Measurements from ENCODE around the gene COPS7B. TPM values are rescaled to one million over a fixed set of nuclear protein-coding genes. Genes with fewer than 3 reads are reported as not detected.
"Not testable (repeated sequence)": the region's sequence is repeated elsewhere in the genome, so short reads cannot be mapped to it uniquely, and the experiment has no call there.

Gene COPS7B
- polyA plus RNA-seq: 10 to 100 TPM; 16.3 to 17.5 TPM

- Histone ChIP-seq H3K36me3 (ENCODE audit: control insufficient read depth in 2 of 2, insufficient read depth in 2 of 2, low read length in 1 of 2) (peaks cover 0 to 4% of the 10 kb centered on the region in 2 donors), H3K27ac (ENCODE audit: low read depth in 2 of 2, low read length in 1 of 2) (peak within 1 kb of the TSS; percentile 51 to 69), H3K4me1 (ENCODE audit: control insufficient read depth in 2 of 2, insufficient read depth in 2 of 2, low read length in 1 of 2) (peaks cover 0 to 7% of the 10 kb centered on the region in 2 donors), H3K9me3 (ENCODE audit: control insufficient read depth in 2 of 2, insufficient read depth in 1 of 2, low read depth in 1 of 2, low read length in 1 of 2) (no peaks in the 10 kb centered on the region), H3K4me3 (ENCODE audit: low read depth in 1 of 2, low read length in 2 of 2) (peak within 1 kb of the TSS; percentile 95 to 97), H3K27me3 (ENCODE audit: control insufficient read depth in 1 of 2, insufficient read depth in 2 of 2, low read length in 2 of 2) (no peaks in the 10 kb centered on the region)
- WGBS, 2 donors: 0% methylated on average over 49 to 69 of the region's 69 CpGs
Measured at GRCh38 chr2:231786177-231786916, at the start of gene COPS7B. Gene COPS7B, plus strand, starts transcription at chr2:231786445. Its CDS starts 2,126 bp downstream, at chr2:231788571.

- Histone ChIP-seq H3K9me3 (ENCODE audit: control insufficient read depth in 2 of 2, insufficient read depth in 1 of 2, low read depth in 1 of 2, low read length in 1 of 2) (no peaks in the 10 kb centered on the region), H3K27me3 (ENCODE audit: control insufficient read depth in 1 of 2, insufficient read depth in 2 of 2, low read length in 2 of 2) (no peaks in the 10 kb centered on the region), H3K36me3 (ENCODE audit: control insufficient read depth in 2 of 2, insufficient read depth in 2 of 2, low read length in 1 of 2) (peaks cover 0 to 4% of the 10 kb centered on the region in 2 donors), H3K27ac (ENCODE audit: low read depth in 2 of 2, low read length in 1 of 2) (no peak overlapping the region), H3K4me3 (ENCODE audit: low read depth in 1 of 2, low read length in 2 of 2) (no peak overlapping the region), H3K4me1 (ENCODE audit: control insufficient read depth in 2 of 2, insufficient read depth in 2 of 2, low read length in 1 of 2) (no peaks in the 10 kb centered on the region)
- whole genome bisulfite sequencing, 2 donors: 92 to 93% methylated on average over 7 of the region's 7 CpGs
Measured at GRCh38 chr2:231737761-231738160, 48.5 kb upstream of the COPS7B start.

DNA sequence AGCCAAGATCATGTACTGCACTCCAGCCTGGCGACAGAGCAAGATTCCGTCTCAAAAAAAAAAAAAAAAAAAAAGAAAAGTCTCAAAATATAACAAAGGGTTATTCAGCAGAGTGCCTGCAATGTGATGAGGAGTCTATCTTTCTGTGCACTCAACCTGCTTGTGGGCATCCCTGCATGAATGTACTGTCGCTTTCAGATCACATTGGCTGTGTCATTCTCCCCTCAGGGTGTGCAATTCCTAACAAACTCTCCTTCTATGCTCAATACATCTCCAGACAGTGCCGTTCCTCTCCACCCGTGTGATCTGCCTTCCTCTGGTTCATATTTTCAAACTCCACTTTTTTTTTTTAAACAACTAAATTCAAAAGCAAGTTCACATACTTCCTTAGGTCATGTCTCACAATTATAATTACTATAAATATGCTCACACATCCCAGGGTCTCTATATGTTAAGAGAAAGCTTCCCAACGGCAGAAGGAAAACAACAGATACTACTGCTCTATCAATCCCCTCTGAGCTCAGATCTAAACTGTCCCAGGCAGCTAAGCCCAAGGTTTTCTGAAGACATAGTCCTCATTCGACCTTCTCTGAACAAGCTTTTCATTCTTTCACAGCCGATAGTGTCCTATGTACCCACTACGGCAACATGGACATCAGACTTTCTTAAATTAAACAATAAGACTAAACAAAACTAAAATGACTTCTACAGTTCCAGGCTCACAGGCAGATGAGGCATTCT is 42.7 kb upstream of the COPS7B start:
- H3K27me3 ChIP-seq (ENCODE audit: control insufficient read depth in 1 of 2, insufficient read depth in 2 of 2, low read length in 2 of 2): no peaks in the 10 kb centered on the region

GRCh38 chr2:231745303-231746038 is 40.8 kb upstream of the COPS7B start:
- 77 to 78% methylated on average over 6 of the region's 6 CpGs for WGBS, 2 donors
- H3K27me3 ChIP-seq (ENCODE audit: control insufficient read depth in 1 of 2, insufficient read depth in 2 of 2, low read length in 2 of 2): no peaks in the 10 kb centered on the region
- no peak overlapping the region for H3K27ac ChIP-seq (ENCODE audit: low read depth in 2 of 2, low read length in 1 of 2)
- H3K4me1 ChIP-seq (ENCODE audit: control insufficient read depth in 2 of 2, insufficient read depth in 2 of 2, low read length in 1 of 2): no peaks in the 10 kb centered on the region
- H3K36me3 ChIP-seq (ENCODE audit: control insufficient read depth in 2 of 2, insufficient read depth in 2 of 2, low read length in 1 of 2): no peaks in the 10 kb centered on the region
- no peak overlapping the region for H3K4me3 ChIP-seq (ENCODE audit: low read depth in 1 of 2, low read length in 2 of 2)
- no peaks in the 10 kb centered on the region for H3K9me3 ChIP-seq (ENCODE audit: control insufficient read depth in 2 of 2, insufficient read depth in 1 of 2, low read depth in 1 of 2, low read length in 1 of 2)

More for the DNA sequence above, 42.7 kb upstream of the COPS7B start:
- Histone ChIP-seq H3K36me3 (ENCODE audit: control insufficient read depth in 2 of 2, insufficient read depth in 2 of 2, low read length in 1 of 2) (no peaks in the 10 kb centered on the region), H3K9me3 (ENCODE audit: control insufficient read depth in 2 of 2, insufficient read depth in 1 of 2, low read depth in 1 of 2, low read length in 1 of 2) (no peaks in the 10 kb centered on the region), H3K4me3 (ENCODE audit: low read depth in 1 of 2, low read length in 2 of 2) (no peak overlapping the region), H3K4me1 (ENCODE audit: control insufficient read depth in 2 of 2, insufficient read depth in 2 of 2, low read length in 1 of 2) (no peaks in the 10 kb centered on the region), H3K27ac (ENCODE audit: low read depth in 2 of 2, low read length in 1 of 2) (no peak overlapping the region)
- WGBS, 2 donors: 63 to 66% methylated on average over 9 of the region's 9 CpGs

- WGBS, 2 donors: 82 to 91% methylated on average over 6 of the region's 6 CpGs
- not testable (repeated sequence) for H3K27me3 ChIP-seq (ENCODE audit: control insufficient read depth in 1 of 2, insufficient read depth in 2 of 2, low read length in 2 of 2); H3K36me3 ChIP-seq (ENCODE audit: control insufficient read depth in 2 of 2, insufficient read depth in 2 of 2, low read length in 1 of 2); H3K9me3 ChIP-seq (ENCODE audit: control insufficient read depth in 2 of 2, insufficient read depth in 1 of 2, low read depth in 1 of 2, low read length in 1 of 2); H3K4me1 ChIP-seq (ENCODE audit: control insufficient read depth in 2 of 2, insufficient read depth in 2 of 2, low read length in 1 of 2); H3K4me3 ChIP-seq (ENCODE audit: low read depth in 1 of 2, low read length in 2 of 2); H3K27ac ChIP-seq (ENCODE audit: low read depth in 2 of 2, low read length in 1 of 2)
Measured at GRCh38 chr2:231748153-231748896, 37.9 kb upstream of the COPS7B start.

DNA sequence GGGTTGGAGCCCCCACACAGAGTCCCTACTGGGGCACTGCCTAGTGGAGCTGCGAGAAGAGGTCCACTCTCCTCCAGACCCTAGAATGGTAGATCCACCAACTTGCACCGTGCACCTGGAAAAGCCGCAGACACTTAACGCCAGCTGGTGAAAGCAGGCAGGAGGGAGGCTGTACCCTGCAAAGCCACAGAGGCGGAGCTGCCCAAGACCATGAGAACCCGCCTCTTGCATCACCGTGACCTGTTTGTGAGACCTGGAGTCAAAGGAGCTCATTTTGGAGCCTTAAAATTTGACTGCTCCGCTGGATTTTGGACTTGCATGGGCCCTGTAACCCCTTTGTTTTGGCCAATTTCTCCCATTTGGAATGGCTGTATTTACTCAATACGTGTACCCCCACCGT is 37.2 kb upstream of the COPS7B start:
- H3K27ac ChIP-seq (ENCODE audit: low read depth in 2 of 2, low read length in 1 of 2); H3K36me3 ChIP-seq (ENCODE audit: control insufficient read depth in 2 of 2, insufficient read depth in 2 of 2, low read length in 1 of 2); H3K9me3 ChIP-seq (ENCODE audit: control insufficient read depth in 2 of 2, insufficient read depth in 1 of 2, low read depth in 1 of 2, low read length in 1 of 2); H3K4me3 ChIP-seq (ENCODE audit: low read depth in 1 of 2, low read length in 2 of 2); H3K27me3 ChIP-seq (ENCODE audit: control insufficient read depth in 1 of 2, insufficient read depth in 2 of 2, low read length in 2 of 2); H3K4me1 ChIP-seq (ENCODE audit: control insufficient read depth in 2 of 2, insufficient read depth in 2 of 2, low read length in 1 of 2): not testable (repeated sequence)
- WGBS, 2 donors: 91 to 94% methylated on average over 10 of the region's 10 CpGs

- 91 to 92% methylated on average over 4 of the region's 4 CpGs for WGBS, 2 donors
- Histone ChIP-seq H3K9me3 (ENCODE audit: control insufficient read depth in 2 of 2, insufficient read depth in 1 of 2, low read depth in 1 of 2, low read length in 1 of 2) (no peaks in the 10 kb centered on the region), H3K4me3 (ENCODE audit: low read depth in 1 of 2, low read length in 2 of 2) (no peak overlapping the region), H3K36me3 (ENCODE audit: control insufficient read depth in 2 of 2, insufficient read depth in 2 of 2, low read length in 1 of 2) (no peaks in the 10 kb centered on the region), H3K4me1 (ENCODE audit: control insufficient read depth in 2 of 2, insufficient read depth in 2 of 2, low read length in 1 of 2) (no peaks in the 10 kb centered on the region), H3K27me3 (ENCODE audit: control insufficient read depth in 1 of 2, insufficient read depth in 2 of 2, low read length in 2 of 2) (no peaks in the 10 kb centered on the region), H3K27ac (ENCODE audit: low read depth in 2 of 2, low read length in 1 of 2) (no peak overlapping the region)
Measured at GRCh38 chr2:231751042-231751815, 35.0 kb upstream of the COPS7B start.

DNA sequence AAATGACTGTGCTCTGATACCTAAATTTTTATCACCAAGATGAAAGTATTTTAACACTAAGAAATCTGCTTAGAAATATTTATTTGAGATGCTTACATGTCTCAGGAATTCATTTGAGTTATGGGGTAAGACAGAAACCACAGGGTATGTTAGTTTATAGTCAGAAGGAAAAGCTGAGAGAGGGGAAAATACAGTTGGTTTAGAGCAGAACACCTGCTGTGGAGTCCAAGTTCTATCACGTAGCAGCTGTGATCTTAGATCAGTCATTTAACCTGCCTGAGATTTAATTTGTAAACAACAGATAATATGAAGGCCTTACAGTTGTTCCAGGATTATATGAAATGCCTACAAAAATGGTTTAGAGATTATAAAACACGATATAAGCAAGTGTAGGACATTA is 34.2 kb upstream of the COPS7B start:
- Histone ChIP-seq H3K9me3 (ENCODE audit: control insufficient read depth in 2 of 2, insufficient read depth in 1 of 2, low read depth in 1 of 2, low read length in 1 of 2) (no peaks in the 10 kb centered on the region), H3K4me3 (ENCODE audit: low read depth in 1 of 2, low read length in 2 of 2) (no peak overlapping the region), H3K4me1 (ENCODE audit: control insufficient read depth in 2 of 2, insufficient read depth in 2 of 2, low read length in 1 of 2) (no peaks in the 10 kb centered on the region), H3K27ac (ENCODE audit: low read depth in 2 of 2, low read length in 1 of 2) (no peak overlapping the region), H3K27me3 (ENCODE audit: control insufficient read depth in 1 of 2, insufficient read depth in 2 of 2, low read length in 2 of 2) (no peaks in the 10 kb centered on the region), H3K36me3 (ENCODE audit: control insufficient read depth in 2 of 2, insufficient read depth in 2 of 2, low read length in 1 of 2) (no peaks in the 10 kb centered on the region)
- WGBS, 2 donors: 77 to 94% methylated on average over 2 of the region's 2 CpGs

All from esophagus (tissue), 2 donors.